Uterus (tissue), 2 donors: ENCODE results near the gene EPS8L2.
A peak's percentile ranks its signal among the peaks of the same experiment; 100 is the strongest.

Experiments used
- CTCF ChIP-seq, 4 experiments: fragments of 200-600 bp in 2 of 4; fragments of 450-650 bp in 2 of 4; sonication (generic) in 2 of 4; IDR thresholded peaks; one replicate each; pipeline ENCODE4 v1.5.1; 2016 to 2019; ENCODE audit warnings: antibody characterized with exemption in 4 of 4, mild to moderate bottlenecking in 2 of 4, moderate library complexity in 1 of 4
- POLR2A ChIP-seq, 2 donors: fragments of 450-650 bp; IDR thresholded peaks; one replicate each; pipeline ENCODE4 v1.6.1; 2016; ENCODE audit warnings: antibody characterized with exemption in 2 of 2, mild to moderate bottlenecking in 1 of 2, moderate library complexity in 1 of 2

- TF ChIP-seq CTCF (IDR thresholded peaks at IDR 0.05) (peak; percentile 95 to 99 (median 98)), POLR2A (IDR thresholded peaks at IDR 0.05) (peak in 1 of 2 donors; percentile 29)
These were observed 22.1 kb downstream of the EPS8L2 start for GRCh38 chr11:727859-728748.
